ENCODE data around the gene OR6C76. TPM values are rescaled to one million over a fixed set of nuclear protein-coding genes. Genes with fewer than 3 reads are reported as not detected.

OR6C76 gene
- total RNA-seq, 1 donor from 2014 or later, result not detected

GRCh38 chr12:55467836-55468235, 41.8 kb downstream of the OR6C76 start:
- Histone ChIP-seq H3K4me3 (ENCODE audit: low read depth, low read length) (no peak overlapping the region), H3K36me3 (ENCODE audit: control insufficient read depth, insufficient read depth, low read length) (no peaks in the 10 kb centered on the region), H3K27me3 (ENCODE audit: control insufficient read depth, insufficient read depth, low read length) (no peaks in the 10 kb centered on the region)
- DNase-seq (ENCODE audit: low read depth), result no peak
- no peak for TF ChIP-seq CTCF (IDR thresholded peaks at IDR 0.05; ENCODE audit: insufficient read depth, low read length, poor library complexity, severe bottlenecking)

GRCh38 chr12:55469291-55469690, 43.2 kb downstream of the OR6C76 start:
- Histone ChIP-seq H3K36me3 (ENCODE audit: control insufficient read depth, insufficient read depth, low read length) (no peaks in the 10 kb centered on the region), H3K4me3 (ENCODE audit: low read depth, low read length) (no peak overlapping the region), H3K27me3 (ENCODE audit: control insufficient read depth, insufficient read depth, low read length) (no peaks in the 10 kb centered on the region)
- TF ChIP-seq CTCF (IDR thresholded peaks at IDR 0.05; ENCODE audit: insufficient read depth, low read length, poor library complexity, severe bottlenecking), result no peak
- DNase-seq (ENCODE audit: low read depth), result no peak

- Histone ChIP-seq H3K36me3 (ENCODE audit: control insufficient read depth, insufficient read depth, low read length) (no peaks in the 10 kb centered on the region), H3K27me3 (ENCODE audit: control insufficient read depth, insufficient read depth, low read length) (no peaks in the 10 kb centered on the region), H3K4me3 (ENCODE audit: low read depth, low read length) (no peak within 1 kb of the TSS)
- no peak for DNase-seq (ENCODE audit: low read depth)
- no peak for TF ChIP-seq CTCF (IDR thresholded peaks at IDR 0.05; ENCODE audit: insufficient read depth, low read length, poor library complexity, severe bottlenecking)
These were observed 44.2 kb downstream of the OR6C76 start, which contains the start of gene OR6C70 for GRCh38 chr12:55470088-55470829. Gene OR6C70, minus strand, starts transcription at chr12:55470138. Its CDS starts 0 bp downstream, at chr12:55470138.

GRCh38 chr12:55472264-55472663, 46.2 kb downstream of the OR6C76 start:
- TF ChIP-seq CTCF (IDR thresholded peaks at IDR 0.05; ENCODE audit: insufficient read depth, low read length, poor library complexity, severe bottlenecking), result no peak

More at GRCh38 chr12:55472264-55472663, 46.2 kb downstream of the OR6C76 start:
- Histone ChIP-seq H3K36me3 (ENCODE audit: control insufficient read depth, insufficient read depth, low read length) (no peaks in the 10 kb centered on the region), H3K4me3 (ENCODE audit: low read depth, low read length) (no peak overlapping the region), H3K27me3 (ENCODE audit: control insufficient read depth, insufficient read depth, low read length) (no peaks in the 10 kb centered on the region)
- DNase-seq (ENCODE audit: low read depth), result no peak

Other genes starting within 250 kb of the OR6C76 start
- gene OR10A7, start 205.2 kb upstream of the OR6C76 start, total RNA-seq, result not detected in 2 replicates
- not detected in 2 replicates for gene OR6C74, start 181.6 kb upstream of the OR6C76 start, total RNA-seq
- not detected in 2 replicates for gene OR6C6, start 129.7 kb upstream of the OR6C76 start, total RNA-seq
- gene OR6C1, start 111.9 kb upstream of the OR6C76 start, total RNA-seq, result not detected in 2 replicates
- not detected in 2 replicates for gene OR6C3, start 95.5 kb upstream of the OR6C76 start, total RNA-seq
- gene OR6C75, start 63.3 kb upstream of the OR6C76 start, total RNA-seq, result not detected in 2 replicates
- gene OR6C65, start 25.7 kb upstream of the OR6C76 start, total RNA-seq, result not detected in 2 replicates
- gene OR6C2, start 17.8 kb downstream of the OR6C76 start, total RNA-seq, result not detected in 2 replicates
- gene OR6C70, start 43.9 kb downstream of the OR6C76 start, total RNA-seq, result not detected in 2 replicates
- gene OR6C68, start 66.1 kb downstream of the OR6C76 start, total RNA-seq, result not detected in 2 replicates
- gene OR6C4, start 123.3 kb downstream of the OR6C76 start, total RNA-seq, result not detected in 2 replicates
- gene OR2AP1, start 146.2 kb downstream of the OR6C76 start, total RNA-seq, result not detected in 2 replicates
- gene OR10P1, start 210.6 kb downstream of the OR6C76 start, total RNA-seq, result not detected in 2 replicates